HepG2 (cell line): ENCODE measurements around the gene TSC1. TPM values are rescaled to one million over a fixed set of nuclear protein-coding genes. Genes with fewer than 3 reads are reported as not detected.

Experiments used
- ATAC-seq: fragments of 200-7000 bp; cut with Tn5 transposase; 3 replicates; pipeline ENCODE4 v1.9.1; 2020; ENCODE audit warnings: mild to moderate bottlenecking, moderate library complexity
- BruUV-seq: library from RNA; stranded (reverse); fragments of 400-500 nt; replicated peaks from 2 replicates; lab custom pipeline; 2021; lab: Mats Ljungman, UMichigan
- CTCF ChIA-PET: fragments of 300-600 bp; formaldehyde crosslinking; extraction: SDS; loops from one replicate; lab custom pipeline; 2021; ENCODE audit warnings: low total read pairs, inconsistent platforms, low intra/inter-chr PET ratio; lab: Yijun Ruan, JAX
- POLR2A ChIA-PET: fragments of 350-600 bp; sonication (Branson Sonifier 250); formaldehyde crosslinking; loops from one replicate; lab custom pipeline; 2020; ENCODE audit warnings: antibody characterized with exemption, inconsistent platforms; lab: Yijun Ruan, JAX
- DNase-seq: peaks from one replicate; pipeline ENCODE4 v3.0.0-alpha.2; 2015; ENCODE audit warnings: low spot score
- FAIRE-seq: peaks from 3 replicates; lab custom pipeline; 2011; peaks lifted over from hg19 to GRCh38; lab: Jason Lieb, UNC
- H2AFZ ChIP-seq: one replicate; pipeline ENCODE4 v1.6.1; 2011; ENCODE audit warnings: low read length, inconsistent platforms
- H3K27ac ChIP-seq: fragments of 300-600 bp; 3 replicates; pipeline ENCODE4 v1.8.0; 2011; ENCODE audit warnings: mixed run types, mild to moderate bottlenecking, mixed read lengths, low read length, inconsistent platforms; ENCODE audit not compliant: insufficient read depth; ENCODE audit errors: extremely low read length
- H3K27me3 ChIP-seq, 2 experiments: fragments of 200-600 bp in 1 of 2; 2 replicates in 1 of 2; 3 replicates in 1 of 2; pipeline versions ENCODE4 v1.6.0 to v1.8.0; 2011; ENCODE audit warnings: low read length in 2 of 2, mild to moderate bottlenecking in 2 of 2, moderate library complexity in 2 of 2, inconsistent platforms in 1 of 2; ENCODE audit not compliant: insufficient read depth in 2 of 2, control insufficient read depth in 1 of 2
- H3K36me3 ChIP-seq, 2 experiments: fragments of 200-600 bp in 1 of 2; replicated peaks in 1 of 2; 2 replicates in 1 of 2; 3 replicates in 1 of 2; pipeline versions ENCODE4 v1.5.1 to v1.8.0; 2011; ENCODE audit warnings: low read length in 2 of 2, inconsistent platforms in 1 of 2; ENCODE audit not compliant: insufficient read depth in 2 of 2, control insufficient read depth in 1 of 2
- H3K4me1 ChIP-seq: 2 replicates; pipeline ENCODE4 v1.5.1; 2012; ENCODE audit warnings: low read length, inconsistent platforms; ENCODE audit not compliant: insufficient read depth
- H3K4me2 ChIP-seq: 2 replicates; pipeline ENCODE4 v1.6.0; 2011; ENCODE audit warnings: low read depth, low read length, inconsistent platforms
- H3K4me3 ChIP-seq, 3 experiments: fragments of 200-600 bp in 1 of 3; sonication (generic), shearing (Covaris generic) in 1 of 3; replicated peaks in 1 of 3; 2 replicates each; pipeline ENCODE4 v1.5.1; 2011 to 2016; ENCODE audit warnings: low read length in 3 of 3, inconsistent platforms in 2 of 3, low read depth in 2 of 3, mild to moderate bottlenecking in 2 of 3, control low read depth in 1 of 3, mixed read lengths in 1 of 3; ENCODE audit not compliant: insufficient read depth in 1 of 3
- H3K79me2 ChIP-seq: one replicate; pipeline ENCODE4 v1.6.1; 2011; ENCODE audit warnings: low read length, inconsistent platforms; ENCODE audit not compliant: insufficient read depth
- H3K9ac ChIP-seq: 2 replicates; pipeline ENCODE4 v1.6.0; 2011; ENCODE audit warnings: mild to moderate bottlenecking, low read depth, low read length, inconsistent platforms; ENCODE audit not compliant: insufficient read depth
- H3K9me3 ChIP-seq: 2 replicates; pipeline ENCODE4 v1.5.1; 2012; ENCODE audit warnings: mild to moderate bottlenecking, low read length
- H4K20me1 ChIP-seq: 2 replicates; pipeline ENCODE4 v1.6.0; 2011; ENCODE audit warnings: inconsistent platforms, mild to moderate bottlenecking, low read length, moderate library complexity; ENCODE audit not compliant: insufficient read depth
- ATAD3A ChIP-seq: sonication (generic); formaldehyde crosslinking; IDR thresholded peaks from 2 replicates; pipeline ENCODE4 v1.4.0; 2020; ENCODE audit warnings: missing genetic modification reagents
- HMGXB3 ChIP-seq: sonication (generic); formaldehyde crosslinking; IDR thresholded peaks from 2 replicates; pipeline ENCODE4 v1.4.0; 2020; ENCODE audit warnings: missing genetic modification reagents, borderline replicate concordance
- PAX8 ChIP-seq: sonication (generic); formaldehyde crosslinking; IDR thresholded peaks from 2 replicates; pipeline ENCODE4 v1.8.0; 2022; ENCODE audit warnings: mild to moderate bottlenecking, missing genetic modification reagents, borderline replicate concordance
- PHB2 ChIP-seq: fragments of 450-650 bp; IDR thresholded peaks from 2 replicates; pipeline ENCODE4 v1.6.1; 2018; ENCODE audit not compliant: partially characterized antibody
- RARG ChIP-seq: sonication (generic); formaldehyde crosslinking; IDR thresholded peaks from 2 replicates; pipeline ENCODE4 v1.4.0; 2020; ENCODE audit warnings: low read depth, mild to moderate bottlenecking, missing genetic modification reagents
- REST ChIP-seq, 2 experiments: IDR thresholded peaks; 2 replicates each; pipeline ENCODE4 v1.6.1; 2011 to 2012; ENCODE audit warnings: low read length in 2 of 2, borderline replicate concordance in 1 of 2, low read depth in 1 of 2, mild to moderate bottlenecking in 1 of 2, moderate library complexity in 1 of 2
- SATB2 ChIP-seq: sonication (generic); formaldehyde crosslinking; IDR thresholded peaks from 2 replicates; pipeline ENCODE4 v1.5.0; 2020; ENCODE audit warnings: missing genetic modification reagents
- SIN3A ChIP-seq: IDR thresholded peaks from 2 replicates; pipeline ENCODE4 v1.6.1; 2011; ENCODE audit warnings: low read depth, mild to moderate bottlenecking, control low read depth, low read length, borderline replicate concordance
- XRCC5 ChIP-seq: fragments of 200-400 bp; formaldehyde crosslinking; optimal IDR thresholded peaks from 2 replicates; pipeline ENCODE3; 2017; ENCODE audit warnings: mild to moderate bottlenecking, low read length
- ZFP91 ChIP-seq: sonication (generic); formaldehyde crosslinking; IDR thresholded peaks from 2 replicates; pipeline ENCODE4 v1.9.0; 2022; ENCODE audit warnings: missing genetic modification reagents, mild to moderate bottlenecking, borderline replicate concordance
- ZNF567 ChIP-seq: sonication (generic); formaldehyde crosslinking; IDR thresholded peaks from 2 replicates; pipeline ENCODE4 v1.8.1; 2023; ENCODE audit warnings: mild to moderate bottlenecking, missing genetic modification reagents, borderline replicate concordance
- ZNF83 ChIP-seq: sonication (generic); formaldehyde crosslinking; IDR thresholded peaks from 2 replicates; pipeline ENCODE4 v1.4.0; 2020; ENCODE audit warnings: missing genetic modification reagents, mild to moderate bottlenecking, borderline replicate concordance
- WGBS: methylation state at CpG from one replicate; pipeline ENCODE4 v1.1.6; 2017; ENCODE audit warnings: low lambda C conversion rate; 5-methylcytosine and 5-hydroxymethylcytosine counted together
- in situ Hi-C: cut with HindIII; loops from 2 replicates; pipeline ENCODE4 v1.10.0; 2017; ENCODE audit warnings: low pct_unique_long_range_greater_than_20kb; ENCODE audit not compliant: extremely low pct_ligation_motif_present
- intact Hi-C: fragments of 100-400 bp; cut with micrococcal nuclease; formaldehyde crosslinking; loops from one replicate; pipeline ENCODE4 v1.10.0; 2022; ENCODE audit not compliant: unreplicated experiment
- polyA plus RNA-seq, 8 experiments: library from polyadenylated mRNA; depleted of rRNA in 3 of 8; stranded (reverse) in 7 of 8; unstranded in 1 of 8; fragments of >200 nt; fragmentation: Illumina TruSeq in 4 of 8; extraction: Trizol in 4 of 8; gene quantifications; 2 replicates each; pipeline versions ENCODE4 v1.2.1 to v1.2.3, GENCODE V29; 2011 to 2016; ENCODE audit warnings: low read depth in 4 of 8, missing spikeins in 1 of 8, mixed read lengths in 1 of 8; ENCODE audit not compliant: insufficient read depth in 1 of 8
- total RNA-seq, 5 experiments: library from RNA; depleted of rRNA; stranded (reverse); fragments of >200 nt; fragmentation: Illumina TruSeq; extraction: Trizol; gene quantifications; 2 replicates each; pipeline ENCODE4 v1.2.3, GENCODE V29; 2016; ENCODE audit warnings: low read depth in 1 of 5

TSC1 gene
- total and polyA plus RNA-seq, 2 of the 13 experiments (the other 11 are each of a cell fraction or from before 2014, with no cell fraction given) = 31.6 to 66.1 TPM

- H2AFZ ChIP-seq = no peak within 1 kb of the TSS
- H3K4me3 ChIP-seq = peak within 1 kb of the TSS in 1 of 3 experiments; percentile 42; a peak in 2 of 6 replicates
- FAIRE-seq = no peak
- CTCF ChIA-PET = interaction anchor here (4.5 kb wide), 1 partner anchor 44 kb away, joined by 50 read pairs; no protein-coding TSS in a partner anchor
- 18% methylated on average over 20 of the region's 26 CpGs for WGBS
- no peak within 1 kb of the TSS for H3K27ac ChIP-seq
- H3K9ac ChIP-seq = no peak within 1 kb of the TSS; the same call in 1 of the 2 replicates
- no peaks in the 10 kb centered on the region for H4K20me1 ChIP-seq
- intact Hi-C loops = loop anchor here (10.0 kb wide), 1 partner anchor 164 kb away; no protein-coding TSS in a partner anchor
- POLR2A ChIA-PET = interaction anchor here (1.5 kb wide), 1 partner anchor 15 kb away, joined by 6 read pairs; no protein-coding TSS in a partner anchor
- no TSS peak for BruUV-seq
- peak within 1 kb of the TSS; percentile 60 for H3K4me2 ChIP-seq
- no peaks in the 10 kb centered on the region for H3K36me3 ChIP-seq
- H3K79me2 ChIP-seq = no peaks in the 10 kb centered on the region
- DNase-seq = no peak
- peaks cover 47% of the 10 kb centered on the region for H3K4me1 ChIP-seq
- ATAC-seq = peak; percentile 24; the same call in 2 of the 3 replicates
- peaks cover 0 to 9% of the 10 kb centered on the region in 2 experiments; a peak in 3 of 5 replicates for H3K27me3 ChIP-seq
- H3K9me3 ChIP-seq = no peaks in the 10 kb centered on the region
- in situ Hi-C loops = no loop called here
- TF ChIP-seq PAX8 (CRISPR knock-in tag) = no peak
- no peak for TF ChIP-seq ATAD3A (CRISPR knock-in tag)
- TF ChIP-seq XRCC5 = peak; percentile 29
- TF ChIP-seq SATB2 = no peak
- no peak for TF ChIP-seq ZFP91 (CRISPR knock-in tag)
- peak; percentile 25 to 87 for TF ChIP-seq REST (IDR thresholded peaks at IDR 0.05; ENCODE audit: borderline replicate concordance in 1 of 2, low read depth in 1 of 2, low read length in 2 of 2)
- TF ChIP-seq ZNF83 (CRISPR knock-in tag) = no peak
- no peak for TF ChIP-seq HMGXB3 (CRISPR knock-in tag)
- no peak for TF ChIP-seq RARG (CRISPR knock-in tag)
- no peak for TF ChIP-seq PHB2
- no peak for TF ChIP-seq SIN3A
- no peak for TF ChIP-seq ZNF567 (CRISPR knock-in tag)
These were observed 34.2 kb upstream of the TSC1 start, which contains the start of gene GFI1B for GRCh38 chr9:132978451-132979131. Gene GFI1B, plus strand, starts transcription at chr9:132978694. Its CDS starts 7,985 bp downstream, at chr9:132986679.
